Upper lobe of left lung (tissue), 4 donors: Measurements from ENCODE around the gene SSBP3.
A peak's percentile ranks its signal among the peaks of the same experiment; 100 is the strongest.

Experiments
- POLR2A ChIP-seq, 4 donors: fragments of 450-650 bp; IDR thresholded peaks; one replicate each; pipeline ENCODE4 v1.5.1; 2016 to 2017; ENCODE audit warnings: antibody characterized with exemption in 4 of 4, mild to moderate bottlenecking in 2 of 4
- TF ChIP-seq, protein P1 (sequence below), 6 experiments: fragments of 450-650 bp in 4 of 6; fragments of 200-600 bp in 2 of 6; sonication (generic) in 2 of 6; IDR thresholded peaks; one replicate each; pipeline ENCODE4 v1.5.1; 2016 to 2019; ENCODE audit warnings: antibody characterized with exemption in 6 of 6

DNA sequence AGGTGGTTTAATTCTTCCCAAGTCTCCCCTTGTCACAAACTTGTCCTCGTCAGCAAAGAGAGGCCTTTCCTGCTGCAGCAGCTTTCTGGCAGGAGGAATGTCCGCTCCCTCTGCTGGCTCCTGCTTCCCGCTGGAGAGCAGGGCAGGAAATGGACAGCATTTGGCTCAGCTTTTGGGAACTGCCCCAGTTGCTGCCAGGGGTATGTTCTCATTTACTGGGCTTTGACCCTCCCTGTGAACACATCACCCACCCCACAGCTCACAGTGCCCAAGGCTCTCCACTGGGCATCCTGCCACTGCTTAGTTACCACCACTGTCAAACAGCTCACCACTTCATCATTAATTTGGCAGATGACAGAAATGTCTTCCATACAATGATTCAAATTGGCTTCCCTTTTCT lies 130.8 kb downstream of the SSBP3 start:
- TF ChIP-seq, protein P1, sequence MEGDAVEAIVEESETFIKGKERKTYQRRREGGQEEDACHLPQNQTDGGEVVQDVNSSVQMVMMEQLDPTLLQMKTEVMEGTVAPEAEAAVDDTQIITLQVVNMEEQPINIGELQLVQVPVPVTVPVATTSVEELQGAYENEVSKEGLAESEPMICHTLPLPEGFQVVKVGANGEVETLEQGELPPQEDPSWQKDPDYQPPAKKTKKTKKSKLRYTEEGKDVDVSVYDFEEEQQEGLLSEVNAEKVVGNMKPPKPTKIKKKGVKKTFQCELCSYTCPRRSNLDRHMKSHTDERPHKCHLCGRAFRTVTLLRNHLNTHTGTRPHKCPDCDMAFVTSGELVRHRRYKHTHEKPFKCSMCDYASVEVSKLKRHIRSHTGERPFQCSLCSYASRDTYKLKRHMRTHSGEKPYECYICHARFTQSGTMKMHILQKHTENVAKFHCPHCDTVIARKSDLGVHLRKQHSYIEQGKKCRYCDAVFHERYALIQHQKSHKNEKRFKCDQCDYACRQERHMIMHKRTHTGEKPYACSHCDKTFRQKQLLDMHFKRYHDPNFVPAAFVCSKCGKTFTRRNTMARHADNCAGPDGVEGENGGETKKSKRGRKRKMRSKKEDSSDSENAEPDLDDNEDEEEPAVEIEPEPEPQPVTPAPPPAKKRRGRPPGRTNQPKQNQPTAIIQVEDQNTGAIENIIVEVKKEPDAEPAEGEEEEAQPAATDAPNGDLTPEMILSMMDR (IDR thresholded peaks at IDR 0.05), result peak in 4 of 6 experiments; percentile 5 to 36 (median 12)
- TF ChIP-seq POLR2A (IDR thresholded peaks at IDR 0.05), result no peak
